Measurements from ENCODE around the gene ADAMTS1. TPM values are rescaled to one million over a fixed set of nuclear protein-coding genes. Genes with fewer than 3 reads are reported as not detected.

Gene ADAMTS1
- total RNA-seq, 1 donor from 2014 or later = 141 TPM

DNA sequence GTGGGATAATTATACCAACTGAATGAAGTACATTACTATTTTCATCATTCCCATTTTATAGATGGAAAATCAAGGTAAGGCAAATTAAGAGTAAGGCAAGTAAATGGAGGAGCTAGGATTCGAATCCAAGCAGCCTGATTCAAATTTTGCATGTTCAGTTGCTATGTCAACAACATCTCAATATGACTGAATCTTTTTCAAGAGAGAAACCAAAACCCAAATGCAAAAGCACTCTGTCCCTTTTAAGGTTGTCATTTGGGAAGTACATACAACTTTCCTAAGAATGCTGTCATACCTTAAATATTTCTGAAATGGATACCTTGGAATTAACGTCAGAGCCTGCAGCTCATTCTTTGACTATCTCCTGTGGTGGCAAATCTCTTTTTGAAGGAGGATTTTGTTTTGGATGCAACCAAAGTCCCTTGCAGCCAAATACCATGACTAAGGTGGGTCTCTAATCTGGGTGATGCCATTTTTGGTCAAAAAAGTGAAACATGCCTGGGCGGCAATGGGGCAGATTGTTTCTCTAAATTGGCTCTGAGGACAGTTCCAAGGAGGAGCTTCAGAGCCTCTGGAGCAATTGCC lies 25.4 kb downstream of the ADAMTS1 start:
- H3K9me3 ChIP-seq (ENCODE audit: insufficient read depth, low read depth, low read length) = no peaks in the 10 kb centered on the region
- no peak for DNase-seq (ENCODE audit: low read depth)
- H3K27ac ChIP-seq (ENCODE audit: low read depth, low read length) = no peak overlapping the region
- Mint-ChIP-seq H3K36me3 (ENCODE audit: low read depth, unreplicated experiment) (no peaks in the 10 kb centered on the region), H3K4me1 (ENCODE audit: low read depth, unreplicated experiment) (peaks cover 13% of the 10 kb centered on the region), H3K27me3 (ENCODE audit: low read depth, unreplicated experiment) (peaks cover 3% of the 10 kb centered on the region), H3K9me3 (ENCODE audit: unreplicated experiment) (peaks cover 3% of the 10 kb centered on the region), H3K4me3 (ENCODE audit: unreplicated experiment) (no peak overlapping the region), H3K27ac (ENCODE audit: unreplicated experiment) (no peak overlapping the region)
- H3K4me3 ChIP-seq (ENCODE audit: insufficient read depth, low read depth, low read length) = no peak overlapping the region
- TF ChIP-seq EZH2 (IDR thresholded peaks at IDR 0.05; ENCODE audit: insufficient read depth, low read length) (no peak), CTCF (IDR thresholded peaks at IDR 0.05; ENCODE audit: insufficient read depth, low read depth, low read length) (no peak)
- no peak overlapping the region for H3K9ac ChIP-seq (ENCODE audit: low read length)
- no peaks in the 10 kb centered on the region for H3K4me1 ChIP-seq (ENCODE audit: insufficient read depth, low read length)
- no peak overlapping the region for H3K4me2 ChIP-seq (ENCODE audit: low read length)
- H4K20me1 ChIP-seq (ENCODE audit: insufficient read depth, low read length) = no peaks in the 10 kb centered on the region
- H3K36me3 ChIP-seq (ENCODE audit: insufficient read depth, low read length) = no peaks in the 10 kb centered on the region
- H3K27me3 ChIP-seq (ENCODE audit: insufficient read depth, low read length) = no peaks in the 10 kb centered on the region
- FAIRE-seq = no peak
- H2AFZ ChIP-seq (ENCODE audit: low read depth, low read length) = no peak overlapping the region
- no peaks in the 10 kb centered on the region for H3K79me2 ChIP-seq (ENCODE audit: insufficient read depth, low read length)

- H3K9me3 Mint-ChIP-seq (ENCODE audit: unreplicated experiment) = no peaks in the 10 kb centered on the region
Measured at GRCh38 chr21:26818906-26819305, 26.3 kb downstream of the ADAMTS1 start.

GRCh38 chr21:26815197-26815596 lies 30.0 kb downstream of the ADAMTS1 start:
- Histone ChIP-seq H3K4me3 (ENCODE audit: insufficient read depth, low read depth, low read length) (no peak overlapping the region), H3K4me2 (ENCODE audit: low read length) (no peak overlapping the region), H2AFZ (ENCODE audit: low read depth, low read length) (no peak overlapping the region), H3K9ac (ENCODE audit: low read length) (no peak overlapping the region), H4K20me1 (ENCODE audit: insufficient read depth, low read length) (no peaks in the 10 kb centered on the region), H3K79me2 (ENCODE audit: insufficient read depth, low read length) (no peaks in the 10 kb centered on the region), H3K36me3 (ENCODE audit: insufficient read depth, low read length) (no peaks in the 10 kb centered on the region), H3K4me1 (ENCODE audit: insufficient read depth, low read length) (no peaks in the 10 kb centered on the region), H3K9me3 (ENCODE audit: insufficient read depth, low read depth, low read length) (no peaks in the 10 kb centered on the region), H3K27me3 (ENCODE audit: insufficient read depth, low read length) (no peaks in the 10 kb centered on the region), H3K27ac (ENCODE audit: low read depth, low read length) (no peak overlapping the region)
- H3K4me3 Mint-ChIP-seq (ENCODE audit: unreplicated experiment) = no peak overlapping the region
- no peak overlapping the region for H3K27ac Mint-ChIP-seq (ENCODE audit: unreplicated experiment)
- H3K4me1 Mint-ChIP-seq (ENCODE audit: low read depth, unreplicated experiment) = peaks cover 22% of the 10 kb centered on the region
- no peak for TF ChIP-seq EZH2 (IDR thresholded peaks at IDR 0.05; ENCODE audit: insufficient read depth, low read length)
- no peak for TF ChIP-seq CTCF (IDR thresholded peaks at IDR 0.05; ENCODE audit: insufficient read depth, low read depth, low read length)
- no peaks in the 10 kb centered on the region for H3K27me3 Mint-ChIP-seq (ENCODE audit: low read depth, unreplicated experiment)
- no peak for FAIRE-seq
- no peak for DNase-seq (ENCODE audit: low read depth)
- no peaks in the 10 kb centered on the region for H3K9me3 Mint-ChIP-seq (ENCODE audit: unreplicated experiment)
- no peaks in the 10 kb centered on the region for H3K36me3 Mint-ChIP-seq (ENCODE audit: low read depth, unreplicated experiment)

More at GRCh38 chr21:26818906-26819305, 26.3 kb downstream of the ADAMTS1 start:
- Histone ChIP-seq H3K4me2 (ENCODE audit: low read length) (no peak overlapping the region), H3K27ac (ENCODE audit: low read depth, low read length) (no peak overlapping the region), H3K9ac (ENCODE audit: low read length) (no peak overlapping the region), H3K27me3 (ENCODE audit: insufficient read depth, low read length) (no peaks in the 10 kb centered on the region), H3K4me1 (ENCODE audit: insufficient read depth, low read length) (no peaks in the 10 kb centered on the region), H3K79me2 (ENCODE audit: insufficient read depth, low read length) (no peaks in the 10 kb centered on the region), H3K9me3 (ENCODE audit: insufficient read depth, low read depth, low read length) (no peaks in the 10 kb centered on the region), H3K4me3 (ENCODE audit: insufficient read depth, low read depth, low read length) (no peak overlapping the region), H3K36me3 (ENCODE audit: insufficient read depth, low read length) (no peaks in the 10 kb centered on the region), H4K20me1 (ENCODE audit: insufficient read depth, low read length) (no peaks in the 10 kb centered on the region), H2AFZ (ENCODE audit: low read depth, low read length) (no peak overlapping the region)
- Mint-ChIP-seq H3K36me3 (ENCODE audit: low read depth, unreplicated experiment) (no peaks in the 10 kb centered on the region), H3K27me3 (ENCODE audit: low read depth, unreplicated experiment) (peaks cover 3% of the 10 kb centered on the region), H3K4me1 (ENCODE audit: low read depth, unreplicated experiment) (peaks cover 18% of the 10 kb centered on the region), H3K4me3 (ENCODE audit: unreplicated experiment) (no peak overlapping the region), H3K27ac (ENCODE audit: unreplicated experiment) (no peak overlapping the region)
- DNase-seq (ENCODE audit: low read depth) = no peak
- no peak for TF ChIP-seq EZH2 (IDR thresholded peaks at IDR 0.05; ENCODE audit: insufficient read depth, low read length)
- FAIRE-seq = no peak

Data from astrocyte (in vitro differentiated cells and primary cell).